Activated CD4-positive, CD25-positive, alpha-beta regulatory T cell (primary cell): ENCODE results near the gene NSMCE1.

Experiments used
- DNase-seq, 4 experiments: peaks; one replicate each; lab custom pipeline; 2025; lab: John Stamatoyannopoulos, UW

The NSMCE1 gene

GRCh38 chr16:27230562-27231001, 38.0 kb downstream of the NSMCE1 start:
- peak in 3 of 4 experiments; percentile 19 to 59 (median 39) for DNase-seq

DNA sequence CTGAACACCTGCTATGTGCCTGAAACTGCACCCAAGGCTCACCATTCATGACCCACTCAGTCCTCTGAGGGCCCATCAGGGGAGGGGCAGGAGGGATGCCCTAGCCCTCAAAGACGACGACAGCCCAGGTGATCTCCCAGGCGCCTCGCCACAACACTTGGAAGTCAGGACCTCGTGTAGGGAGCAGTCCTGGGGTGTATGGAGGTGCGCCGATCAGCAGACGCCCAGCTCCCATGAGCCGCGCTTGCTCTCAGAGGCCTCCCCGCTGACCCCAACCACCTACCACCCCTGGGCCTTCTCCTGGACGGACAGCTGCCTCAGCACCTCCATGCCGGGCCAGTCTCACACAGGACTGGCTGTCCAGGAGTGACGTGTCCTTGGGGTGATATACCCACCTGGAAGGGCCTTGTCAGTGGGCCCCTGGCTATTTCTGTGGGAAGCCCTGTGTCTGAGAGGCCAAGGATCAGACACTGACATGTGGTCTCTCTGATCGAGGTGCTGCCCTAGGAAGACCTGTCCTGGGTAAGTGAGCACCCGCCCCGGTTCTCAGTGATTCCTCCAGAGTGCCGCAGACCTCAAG, 38.6 kb downstream of the NSMCE1 start:
- no peak for DNase-seq

DNA sequence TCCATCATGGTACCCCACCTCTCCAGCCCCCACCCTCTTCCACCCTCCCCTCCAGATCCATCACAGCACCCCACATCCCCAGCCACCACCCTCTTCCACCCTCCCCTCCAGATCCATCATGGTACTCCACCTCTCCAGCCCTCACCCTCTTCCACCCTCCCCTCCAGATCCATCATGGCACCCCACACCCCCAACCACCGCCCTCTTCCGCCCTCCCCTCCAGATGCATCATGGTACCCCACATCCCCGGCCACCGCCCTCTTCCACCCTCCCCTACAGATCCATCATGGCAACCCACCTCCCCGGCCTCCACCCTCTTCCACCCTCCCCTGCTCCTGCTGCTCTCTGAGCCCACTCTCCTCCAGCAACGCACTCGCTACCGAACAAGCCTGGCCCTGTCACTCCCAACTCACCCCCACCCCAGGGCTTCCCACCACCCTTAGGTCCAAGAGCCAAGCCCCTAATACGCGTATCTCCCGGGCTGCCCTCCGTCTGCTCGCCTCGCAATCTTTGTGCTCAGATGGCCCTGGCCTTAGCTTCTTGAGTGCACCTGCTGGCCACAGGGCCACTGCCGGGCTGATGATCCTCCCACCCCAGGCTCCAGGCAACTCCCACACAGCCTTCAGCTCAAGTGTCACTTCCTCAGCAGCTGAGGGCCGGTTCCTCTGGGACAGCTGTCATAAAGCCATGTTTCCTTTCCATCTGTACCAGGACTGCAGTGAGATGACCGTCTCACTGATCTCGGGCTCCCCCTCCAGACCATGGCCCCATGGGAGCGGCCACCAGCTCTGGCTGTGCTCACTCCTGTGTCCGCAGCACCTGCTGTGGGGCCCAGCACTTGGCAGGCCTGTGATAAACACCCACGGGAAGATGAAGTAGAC, 39.7 kb downstream of the NSMCE1 start:
- DNase-seq: no peak

DNA sequence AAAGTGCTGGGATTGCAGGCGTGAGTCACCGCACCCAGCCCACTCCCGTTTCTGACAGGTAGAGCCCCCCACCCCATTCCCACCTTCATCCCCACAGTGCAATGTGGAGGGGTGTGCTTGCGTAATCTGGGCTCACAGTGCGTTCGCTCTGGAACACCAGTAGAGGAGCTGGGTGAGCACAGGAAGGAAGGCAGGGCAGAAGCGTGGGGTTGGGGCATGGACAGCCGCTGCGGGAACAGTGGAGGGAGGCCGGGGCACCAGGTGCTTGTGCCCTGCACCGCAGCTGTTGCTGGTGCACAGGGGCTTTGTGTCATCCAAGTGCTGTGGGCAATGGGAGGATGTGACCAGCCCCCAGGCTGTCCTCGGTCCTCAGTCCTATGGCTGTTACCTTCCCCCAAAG, 40.5 kb downstream of the NSMCE1 start:
- DNase-seq: no peak

GRCh38 chr16:27226976-27227705, 41.4 kb downstream of the NSMCE1 start:
- DNase-seq: no peak

DNA sequence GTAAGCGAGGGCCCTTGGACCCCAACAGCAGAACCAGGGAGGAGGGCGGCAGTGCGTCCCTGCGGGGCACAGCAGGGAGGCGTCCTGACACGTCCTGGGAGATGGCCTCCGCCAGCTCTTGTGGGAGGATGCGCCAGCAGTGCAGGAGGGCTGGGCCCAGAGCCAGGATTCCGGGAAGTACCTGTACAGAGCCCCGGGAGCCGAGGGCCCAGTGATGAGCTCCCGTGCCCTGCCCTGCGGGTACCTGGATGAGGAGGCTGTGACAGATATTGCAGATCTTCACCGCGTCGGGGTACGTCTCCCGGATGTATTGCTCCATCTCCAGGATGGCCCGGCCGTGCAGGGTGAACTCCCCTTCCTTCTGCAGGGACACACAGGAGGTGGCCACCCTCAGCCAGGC, 42.1 kb downstream of the NSMCE1 start:
- DNase-seq: no peak

GRCh38 chr16:27225536-27226360, 42.8 kb downstream of the NSMCE1 start:
- no peak for DNase-seq

GRCh38 chr16:27224741-27225300, 43.8 kb downstream of the NSMCE1 start:
- no peak for DNase-seq

GRCh38 chr16:27224271-27224737, 44.3 kb downstream of the NSMCE1 start:
- DNase-seq: no peak

DNA sequence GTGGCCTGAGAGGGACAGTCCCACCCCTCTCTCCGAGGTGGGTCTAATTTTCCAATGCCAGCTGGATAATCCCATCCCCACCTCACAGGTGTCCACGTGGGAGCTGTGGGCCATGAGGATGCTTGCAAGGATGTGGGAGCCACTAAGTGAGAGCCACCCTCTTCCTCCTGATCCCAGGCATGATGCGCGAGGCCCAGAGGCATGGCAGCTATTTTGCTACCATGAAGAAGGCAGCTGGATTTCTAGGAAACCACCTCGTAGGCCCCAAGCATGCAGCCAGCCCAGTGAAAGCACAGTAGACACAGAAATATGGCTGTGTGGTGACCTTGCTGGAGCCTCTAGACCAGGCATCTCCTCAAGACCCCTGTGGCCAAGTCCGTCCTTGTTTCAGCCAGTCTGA, 44.9 kb downstream of the NSMCE1 start:
- no peak for DNase-seq

DNA sequence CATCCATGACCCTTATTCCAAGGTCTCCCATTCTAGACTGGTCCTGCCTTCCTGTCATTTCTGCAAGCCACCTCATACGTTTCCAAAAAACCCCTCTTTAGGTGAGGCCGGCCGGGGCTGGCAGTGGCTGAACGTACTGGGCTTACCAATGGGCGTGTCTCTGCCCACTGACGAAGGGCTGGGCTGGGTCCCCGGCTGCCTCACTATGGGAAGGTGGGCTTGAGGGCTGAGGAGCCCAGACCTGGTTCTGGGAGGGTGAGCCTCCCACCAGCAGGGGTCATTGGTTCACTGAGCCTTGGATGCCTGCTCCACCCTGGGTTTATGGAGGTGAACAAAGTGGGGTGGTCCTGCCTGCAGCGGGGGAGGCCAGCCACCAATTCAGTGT, 45.4 kb downstream of the NSMCE1 start:
- no peak for DNase-seq

- DNase-seq: no peak
Measured at GRCh38 chr16:27222249-27223225, 46.0 kb downstream of the NSMCE1 start.

DNA sequence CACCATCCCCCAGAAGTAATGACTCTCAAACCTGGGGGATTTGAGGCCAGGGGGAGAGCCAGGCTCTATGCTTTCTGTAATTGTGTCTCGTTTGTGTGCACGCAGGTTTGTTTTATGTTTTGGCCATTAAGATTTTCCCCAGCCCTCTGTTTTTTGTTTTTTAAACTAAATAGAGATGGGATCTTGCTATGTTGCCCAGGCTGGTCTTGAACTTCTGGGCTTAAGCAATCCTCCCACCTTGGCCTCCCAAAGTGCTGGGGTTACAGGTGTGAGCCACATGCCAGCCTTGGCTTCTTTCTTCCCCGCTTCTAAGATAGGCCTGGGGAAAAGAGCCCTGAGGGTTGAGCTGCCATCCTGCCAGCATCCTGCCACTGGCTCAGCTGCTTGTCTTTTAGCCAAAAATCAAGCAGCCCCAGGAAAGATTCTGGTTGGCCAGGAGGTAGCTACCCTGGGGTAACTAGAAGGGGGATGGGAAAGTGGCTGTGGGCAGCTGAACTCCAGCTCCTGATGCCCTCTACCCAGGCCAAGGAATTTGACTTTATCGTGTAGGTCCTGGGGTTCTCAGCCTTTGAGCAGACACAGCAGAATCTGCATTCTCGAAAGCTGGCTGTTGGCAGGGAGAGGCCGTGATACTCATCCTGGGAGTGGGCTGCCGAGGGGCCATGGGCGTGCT, 46.9 kb downstream of the NSMCE1 start:
- no peak for DNase-seq

DNA sequence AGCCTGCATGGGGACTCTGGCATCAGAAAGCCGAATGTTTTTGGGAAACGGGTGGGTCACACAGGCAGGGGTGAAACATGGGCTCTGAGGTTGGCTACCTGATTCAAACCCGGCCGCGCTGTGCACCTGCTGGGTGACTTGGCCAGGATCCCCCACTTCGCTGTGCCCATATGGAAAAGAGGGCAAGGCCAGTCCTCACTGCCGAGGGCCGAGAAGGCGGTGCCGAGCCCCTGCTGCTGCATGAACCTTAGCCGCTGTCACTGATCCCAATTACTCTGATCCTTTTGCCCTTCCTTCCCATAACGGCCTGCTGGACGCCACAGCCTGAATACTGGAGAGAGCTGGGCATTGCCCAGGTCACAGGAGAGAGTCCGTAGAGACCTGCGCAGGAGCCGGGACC, 47.6 kb downstream of the NSMCE1 start:
- DNase-seq: no peak

DNA sequence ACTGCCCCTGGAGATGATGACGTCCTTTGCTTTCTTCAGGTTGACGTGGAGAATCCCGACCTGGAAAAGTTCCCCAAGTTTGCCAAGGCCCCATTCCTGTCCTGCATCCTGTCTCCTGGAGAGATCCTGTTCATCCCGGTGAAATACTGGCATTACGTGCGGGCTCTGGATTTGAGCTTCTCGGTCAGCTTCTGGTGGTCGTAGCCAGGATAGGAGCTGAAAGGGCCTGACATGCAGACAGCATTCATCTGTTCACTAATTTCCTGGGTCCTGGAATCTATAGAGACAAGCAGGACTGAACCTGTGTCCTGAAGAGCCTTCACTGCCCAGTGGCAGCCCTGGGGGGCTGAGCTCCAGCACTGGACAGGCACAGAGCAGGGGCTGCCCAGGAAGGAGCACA, 48.0 kb downstream of the NSMCE1 start:
- DNase-seq: no peak

DNA sequence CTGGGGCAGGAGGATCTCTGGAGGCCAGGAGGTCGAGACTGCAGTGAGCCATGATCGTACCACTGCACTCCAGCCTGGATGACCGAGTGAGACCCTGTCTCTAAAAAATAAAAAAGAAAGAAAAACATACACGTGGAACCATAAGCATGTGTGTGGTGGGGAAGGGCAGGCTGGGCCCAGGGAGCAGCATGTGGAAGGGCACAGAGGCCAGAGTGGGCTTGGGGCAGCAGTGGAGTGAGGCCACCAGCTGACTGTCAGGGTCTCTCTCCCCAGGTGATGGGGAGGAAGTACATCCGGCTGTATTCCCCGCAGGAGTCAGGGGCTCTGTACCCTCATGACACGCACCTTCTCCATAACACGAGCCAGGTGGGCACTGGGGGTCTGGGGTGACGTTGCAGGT, 48.5 kb downstream of the NSMCE1 start:
- no peak for DNase-seq

- no peak for DNase-seq
Measured at GRCh38 chr16:27219161-27219560, 49.4 kb downstream of the NSMCE1 start.

GRCh38 chr16:27218756-27219155, 49.8 kb downstream of the NSMCE1 start:
- DNase-seq: no peak

GRCh38 chr16:27217256-27217655, 51.3 kb downstream of the NSMCE1 start:
- no peak for DNase-seq
